Liver (tissue), 9 donors: ENCODE measurements around the gene GARIN5A. TPM values are rescaled to one million over a fixed set of nuclear protein-coding genes. Genes with fewer than 3 reads are reported as not detected.

ENCODE experiments used
- DNase-seq: peaks from one replicate; pipeline ENCODE4 v3.0.0-alpha.2; 2017; ENCODE audit warnings: low spot score
- H3K27ac ChIP-seq, 2 donors: one replicate each; pipeline ENCODE4 v1.7.0; 2013; ENCODE audit warnings: inconsistent platforms in 2 of 2, low read length in 2 of 2, control low read depth in 1 of 2, low read depth in 1 of 2, mild to moderate bottlenecking in 1 of 2
- H3K27me3 ChIP-seq, 4 donors: one replicate each; pipeline versions ENCODE4 v1.6.1 to v1.7.0; 2013; ENCODE audit warnings: low read length in 3 of 4, inconsistent platforms in 1 of 4, mild to moderate bottlenecking in 1 of 4, moderate library complexity in 1 of 4; ENCODE audit not compliant: control insufficient read depth in 4 of 4, insufficient read depth in 4 of 4
- H3K36me3 ChIP-seq, 4 donors: one replicate each; pipeline versions ENCODE4 v1.6.1 to v1.7.0; 2013; ENCODE audit warnings: low read length in 3 of 4, mild to moderate bottlenecking in 3 of 4, low read depth in 1 of 4, moderate library complexity in 1 of 4; ENCODE audit not compliant: control insufficient read depth in 4 of 4, insufficient read depth in 3 of 4
- H3K4me1 ChIP-seq, 4 donors: one replicate each; pipeline versions ENCODE4 v1.6.1 to v1.7.0; 2013; ENCODE audit warnings: low read length in 3 of 4, mild to moderate bottlenecking in 3 of 4, moderate library complexity in 1 of 4; ENCODE audit not compliant: control insufficient read depth in 4 of 4, insufficient read depth in 4 of 4
- H3K4me3 ChIP-seq, 3 donors: one replicate each; pipeline versions ENCODE4 v1.6.1 to v1.7.0; 2013; ENCODE audit warnings: low read length in 3 of 3, control low read depth in 1 of 3, low read depth in 1 of 3, mild to moderate bottlenecking in 1 of 3
- H3K9ac ChIP-seq, 2 donors: one replicate each; pipeline ENCODE4 v1.7.0; 2013; ENCODE audit warnings: low read length in 2 of 2, mild to moderate bottlenecking in 2 of 2, moderate library complexity in 2 of 2, control low read depth in 1 of 2, low read depth in 1 of 2
- H3K9me3 ChIP-seq, 4 donors: one replicate each; pipeline versions ENCODE4 v1.6.1 to v1.7.0; 2013; ENCODE audit warnings: low read length in 3 of 4; ENCODE audit not compliant: control insufficient read depth in 4 of 4
- EGR1 ChIP-seq, 2 donors: IDR thresholded peaks; 2 replicates each; pipeline ENCODE4 v1.6.1; 2016 to 2018; ENCODE audit warnings: antibody characterized with exemption in 2 of 2, low read depth in 2 of 2
- FOXA1 ChIP-seq: IDR thresholded peaks from 2 replicates; pipeline ENCODE4 v1.6.1; 2016; ENCODE audit warnings: antibody characterized with exemption
- FOXA2 ChIP-seq: IDR thresholded peaks from 2 replicates; pipeline ENCODE4 v1.6.1; 2016; ENCODE audit warnings: antibody characterized with exemption
- GABPA ChIP-seq, 2 donors: IDR thresholded peaks in 1 of 2; conservative IDR thresholded peaks in 1 of 2; 2 replicates each; pipeline ENCODE4 v1.6.1; 2016; ENCODE audit warnings: antibody characterized with exemption in 2 of 2, mild to moderate bottlenecking in 1 of 2, moderate library complexity in 1 of 2
- HNF4A ChIP-seq, 2 donors: conservative IDR thresholded peaks; 2 replicates each; pipeline ENCODE4 v1.6.1; 2016; ENCODE audit warnings: antibody characterized with exemption in 2 of 2, mild to moderate bottlenecking in 2 of 2
- HNF4G ChIP-seq: IDR thresholded peaks from 2 replicates; pipeline ENCODE4 v1.6.1; 2016; ENCODE audit warnings: antibody characterized with exemption
- JUND ChIP-seq, 2 donors: IDR thresholded peaks; 2 replicates each; pipeline ENCODE4 v1.6.1; 2016; ENCODE audit warnings: antibody characterized with exemption in 2 of 2
- NR2F2 ChIP-seq: IDR thresholded peaks from 2 replicates; pipeline ENCODE4 v1.6.1; 2016; ENCODE audit warnings: antibody characterized with exemption
- RAD21 ChIP-seq, 2 donors: IDR thresholded peaks; 2 replicates each; pipeline ENCODE4 v1.6.1; 2016; ENCODE audit warnings: antibody characterized with exemption in 2 of 2, mild to moderate bottlenecking in 2 of 2
- RXRA ChIP-seq, 2 donors: IDR thresholded peaks; 2 replicates each; pipeline ENCODE4 v1.6.1; 2017 to 2018; ENCODE audit warnings: antibody characterized with exemption in 2 of 2, mild to moderate bottlenecking in 1 of 2
- SP1 ChIP-seq: IDR thresholded peaks from 2 replicates; pipeline ENCODE4 v1.6.1; 2018; ENCODE audit warnings: antibody characterized with exemption, mild to moderate bottlenecking
- TAF1 ChIP-seq: conservative IDR thresholded peaks from 2 replicates; pipeline ENCODE4 v1.6.1; 2016; ENCODE audit warnings: antibody characterized with exemption, mild to moderate bottlenecking
- YY1 ChIP-seq: IDR thresholded peaks from 2 replicates; pipeline ENCODE4 v1.6.1; 2016; ENCODE audit warnings: antibody characterized with exemption, mild to moderate bottlenecking
- WGBS: extraction: QIAGEN DNeasy Blood & Tissue Kit; methylation state at CpG from one replicate; pipeline ENCODE4 v1.1.7; 2013; 5-methylcytosine and 5-hydroxymethylcytosine counted together
- polyA plus RNA-seq, 2 donors: library from polyadenylated mRNA; stranded (reverse) in 1 of 2; unstranded in 1 of 2; fragments of 200-250 nt in 1 of 2; fragments of >200 nt in 1 of 2; fragmentation: Nextera tagmentation in 1 of 2; extraction: Ambion mirVana in 1 of 2; gene quantifications; one replicate each; pipeline versions ENCODE4 v1.2.1 to v1.2.3, GENCODE V29; 2013 to 2015
- total RNA-seq, 2 donors: library from RNA; depleted of rRNA; stranded (reverse); fragments of >200 nt; gene quantifications; one replicate each; pipeline ENCODE4 v1.2.3, GENCODE V29; 2014
- TF ChIP-seq, protein P1 (sequence below): IDR thresholded peaks from 2 replicates; pipeline ENCODE4 v1.6.1; 2016; ENCODE audit warnings: antibody characterized with exemption, mild to moderate bottlenecking
- TF ChIP-seq, protein P2 (sequence below): fragments of 150-350 bp; IDR thresholded peaks from 2 replicates; pipeline ENCODE4 v1.5.1; 2017; ENCODE audit warnings: improper control_type of control experiment, low read depth, low read length; ENCODE audit not compliant: missing input control
- TF ChIP-seq, protein P3 (sequence below): IDR thresholded peaks from 2 replicates; pipeline ENCODE4 v1.6.1; 2016; ENCODE audit warnings: antibody characterized with exemption
- TF ChIP-seq, protein P4 (sequence below): IDR thresholded peaks from 2 replicates; pipeline ENCODE4 v1.6.1; 2016; ENCODE audit warnings: antibody characterized with exemption
- TF ChIP-seq, protein P5 (sequence below): IDR thresholded peaks from 2 replicates; pipeline ENCODE4 v1.6.1; 2016; ENCODE audit warnings: antibody characterized with exemption
- donor health status: healthy.
- donor health status: healthy.
- donor health status: healthy.
- donor health status: healthy.
- donor health status: healthy.

The GARIN5A gene
- total and polyA plus RNA-seq, 4 donors, result 0.42 to 1.7 (median 1.1) TPM

DNA sequence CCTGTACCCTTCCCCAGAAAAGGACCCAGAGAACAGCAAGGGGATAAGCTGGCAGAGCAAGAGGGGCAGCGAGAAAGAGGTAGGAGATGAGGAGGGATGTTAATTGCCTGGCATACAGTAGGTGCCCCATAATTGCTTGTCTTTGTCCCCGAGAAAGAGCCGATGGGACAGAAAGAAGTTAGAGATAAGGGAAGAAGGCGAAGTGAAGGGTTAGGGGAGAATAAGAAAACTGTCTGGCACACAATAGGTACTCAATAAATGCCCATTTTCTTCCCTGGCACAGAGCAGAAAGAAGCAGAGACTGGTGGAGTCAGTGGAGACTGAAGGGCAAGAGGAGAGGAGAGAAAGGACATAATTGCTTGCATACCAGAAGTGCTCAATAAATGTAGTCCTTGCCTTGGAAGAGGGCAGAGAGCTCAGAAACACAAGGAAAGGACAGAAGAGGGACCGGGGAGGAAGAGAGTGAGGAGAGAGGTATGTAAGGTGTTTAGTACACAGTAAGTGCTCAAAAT lies 18.4 kb upstream of the GARIN5A start:
- no peak for DNase-seq
- WGBS, result 87% methylated on average over 5 of the region's 5 CpGs

More for the DNA sequence above, 18.4 kb upstream of the GARIN5A start:
- H3K36me3 ChIP-seq, result no peaks in the 10 kb centered on the region
- H3K9ac ChIP-seq, result no peak overlapping the region
- H3K27me3 ChIP-seq, result no peaks in the 10 kb centered on the region
- no peak overlapping the region for H3K4me3 ChIP-seq
- TF ChIP-seq, protein P1, sequence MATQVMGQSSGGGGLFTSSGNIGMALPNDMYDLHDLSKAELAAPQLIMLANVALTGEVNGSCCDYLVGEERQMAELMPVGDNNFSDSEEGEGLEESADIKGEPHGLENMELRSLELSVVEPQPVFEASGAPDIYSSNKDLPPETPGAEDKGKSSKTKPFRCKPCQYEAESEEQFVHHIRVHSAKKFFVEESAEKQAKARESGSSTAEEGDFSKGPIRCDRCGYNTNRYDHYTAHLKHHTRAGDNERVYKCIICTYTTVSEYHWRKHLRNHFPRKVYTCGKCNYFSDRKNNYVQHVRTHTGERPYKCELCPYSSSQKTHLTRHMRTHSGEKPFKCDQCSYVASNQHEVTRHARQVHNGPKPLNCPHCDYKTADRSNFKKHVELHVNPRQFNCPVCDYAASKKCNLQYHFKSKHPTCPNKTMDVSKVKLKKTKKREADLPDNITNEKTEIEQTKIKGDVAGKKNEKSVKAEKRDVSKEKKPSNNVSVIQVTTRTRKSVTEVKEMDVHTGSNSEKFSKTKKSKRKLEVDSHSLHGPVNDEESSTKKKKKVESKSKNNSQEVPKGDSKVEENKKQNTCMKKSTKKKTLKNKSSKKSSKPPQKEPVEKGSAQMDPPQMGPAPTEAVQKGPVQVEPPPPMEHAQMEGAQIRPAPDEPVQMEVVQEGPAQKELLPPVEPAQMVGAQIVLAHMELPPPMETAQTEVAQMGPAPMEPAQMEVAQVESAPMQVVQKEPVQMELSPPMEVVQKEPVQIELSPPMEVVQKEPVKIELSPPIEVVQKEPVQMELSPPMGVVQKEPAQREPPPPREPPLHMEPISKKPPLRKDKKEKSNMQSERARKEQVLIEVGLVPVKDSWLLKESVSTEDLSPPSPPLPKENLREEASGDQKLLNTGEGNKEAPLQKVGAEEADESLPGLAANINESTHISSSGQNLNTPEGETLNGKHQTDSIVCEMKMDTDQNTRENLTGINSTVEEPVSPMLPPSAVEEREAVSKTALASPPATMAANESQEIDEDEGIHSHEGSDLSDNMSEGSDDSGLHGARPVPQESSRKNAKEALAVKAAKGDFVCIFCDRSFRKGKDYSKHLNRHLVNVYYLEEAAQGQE, result no peak
- TF ChIP-seq HNF4G (no peak), FOXA2 (no peak), NR2F2 (no peak), RXRA (IDR thresholded peaks at IDR 0.05) (no peak), SP1 (no peak), JUND (IDR thresholded peaks at IDR 0.05) (no peak), HNF4A (conservative IDR thresholded peaks at IDR 0.05) (no peak), TAF1 (no peak), FOXA1 (no peak), GABPA (IDR thresholded peaks at IDR 0.05 in 1 of 2, conservative IDR thresholded peaks at IDR 0.05 in 1 of 2) (no peak), EGR1 (IDR thresholded peaks at IDR 0.05; ENCODE audit: low read depth in 2 of 2) (no peak), YY1 (no peak), RAD21 (IDR thresholded peaks at IDR 0.05) (no peak)
- TF ChIP-seq, protein P2, sequence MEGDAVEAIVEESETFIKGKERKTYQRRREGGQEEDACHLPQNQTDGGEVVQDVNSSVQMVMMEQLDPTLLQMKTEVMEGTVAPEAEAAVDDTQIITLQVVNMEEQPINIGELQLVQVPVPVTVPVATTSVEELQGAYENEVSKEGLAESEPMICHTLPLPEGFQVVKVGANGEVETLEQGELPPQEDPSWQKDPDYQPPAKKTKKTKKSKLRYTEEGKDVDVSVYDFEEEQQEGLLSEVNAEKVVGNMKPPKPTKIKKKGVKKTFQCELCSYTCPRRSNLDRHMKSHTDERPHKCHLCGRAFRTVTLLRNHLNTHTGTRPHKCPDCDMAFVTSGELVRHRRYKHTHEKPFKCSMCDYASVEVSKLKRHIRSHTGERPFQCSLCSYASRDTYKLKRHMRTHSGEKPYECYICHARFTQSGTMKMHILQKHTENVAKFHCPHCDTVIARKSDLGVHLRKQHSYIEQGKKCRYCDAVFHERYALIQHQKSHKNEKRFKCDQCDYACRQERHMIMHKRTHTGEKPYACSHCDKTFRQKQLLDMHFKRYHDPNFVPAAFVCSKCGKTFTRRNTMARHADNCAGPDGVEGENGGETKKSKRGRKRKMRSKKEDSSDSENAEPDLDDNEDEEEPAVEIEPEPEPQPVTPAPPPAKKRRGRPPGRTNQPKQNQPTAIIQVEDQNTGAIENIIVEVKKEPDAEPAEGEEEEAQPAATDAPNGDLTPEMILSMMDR, result no peak
- TF ChIP-seq, protein P3, sequence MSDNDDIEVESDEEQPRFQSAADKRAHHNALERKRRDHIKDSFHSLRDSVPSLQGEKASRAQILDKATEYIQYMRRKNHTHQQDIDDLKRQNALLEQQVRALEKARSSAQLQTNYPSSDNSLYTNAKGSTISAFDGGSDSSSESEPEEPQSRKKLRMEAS, result no peak
- TF ChIP-seq, protein P4, sequence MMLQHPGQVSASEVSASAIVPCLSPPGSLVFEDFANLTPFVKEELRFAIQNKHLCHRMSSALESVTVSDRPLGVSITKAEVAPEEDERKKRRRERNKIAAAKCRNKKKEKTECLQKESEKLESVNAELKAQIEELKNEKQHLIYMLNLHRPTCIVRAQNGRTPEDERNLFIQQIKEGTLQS, result no peak
- TF ChIP-seq, protein P5, sequence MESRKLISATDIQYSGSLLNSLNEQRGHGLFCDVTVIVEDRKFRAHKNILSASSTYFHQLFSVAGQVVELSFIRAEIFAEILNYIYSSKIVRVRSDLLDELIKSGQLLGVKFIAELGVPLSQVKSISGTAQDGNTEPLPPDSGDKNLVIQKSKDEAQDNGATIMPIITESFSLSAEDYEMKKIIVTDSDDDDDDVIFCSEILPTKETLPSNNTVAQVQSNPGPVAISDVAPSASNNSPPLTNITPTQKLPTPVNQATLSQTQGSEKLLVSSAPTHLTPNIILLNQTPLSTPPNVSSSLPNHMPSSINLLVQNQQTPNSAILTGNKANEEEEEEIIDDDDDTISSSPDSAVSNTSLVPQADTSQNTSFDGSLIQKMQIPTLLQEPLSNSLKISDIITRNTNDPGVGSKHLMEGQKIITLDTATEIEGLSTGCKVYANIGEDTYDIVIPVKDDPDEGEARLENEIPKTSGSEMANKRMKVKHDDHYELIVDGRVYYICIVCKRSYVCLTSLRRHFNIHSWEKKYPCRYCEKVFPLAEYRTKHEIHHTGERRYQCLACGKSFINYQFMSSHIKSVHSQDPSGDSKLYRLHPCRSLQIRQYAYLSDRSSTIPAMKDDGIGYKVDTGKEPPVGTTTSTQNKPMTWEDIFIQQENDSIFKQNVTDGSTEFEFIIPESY, result no peak
- H3K4me1 ChIP-seq, result no peaks in the 10 kb centered on the region
- no peak overlapping the region for H3K27ac ChIP-seq
- no peaks in the 10 kb centered on the region for H3K9me3 ChIP-seq
